Ovary (tissue), 9 donors: ENCODE measurements around the gene TYW1B. TPM values are rescaled to one million over a fixed set of nuclear protein-coding genes. Genes with fewer than 3 reads are reported as not detected.
"Not testable (repeated sequence)": the region's sequence is repeated elsewhere in the genome, so short reads cannot be mapped to it uniquely, and the experiment has no call there.

ENCODE experiments used
- DNase-seq, 5 donors: peaks; one replicate each; pipeline ENCODE4 v3.0.0-alpha.2; 2019 to 2020
- H3K27ac ChIP-seq, 2 donors: fragments of 200-600 bp; one replicate each; pipeline versions ENCODE4 v1.5.1 to v1.8.0; 2019 to 2022
- H3K27me3 ChIP-seq: fragments of 200-600 bp; one replicate; pipeline ENCODE4 v1.8.0; 2022
- H3K36me3 ChIP-seq: fragments of 200-600 bp; sonication (generic); one replicate; pipeline ENCODE4 v1.5.1; 2019
- H3K4me1 ChIP-seq: one replicate; pipeline ENCODE4 v1.8.1; 2013; ENCODE audit warnings: mild to moderate bottlenecking, moderate library complexity; ENCODE audit not compliant: insufficient read depth
- H3K4me3 ChIP-seq: fragments of 200-600 bp; sonication (generic); one replicate; pipeline ENCODE4 v1.5.1; 2017
- H3K9me3 ChIP-seq, 2 donors: fragments of 200-600 bp in 1 of 2; sonication (generic) in 1 of 2; one replicate each; pipeline versions ENCODE4 v1.5.1 to v1.8.1; 2013 to 2019; ENCODE audit warnings: mild to moderate bottlenecking in 1 of 2, moderate library complexity in 1 of 2
- CTCF ChIP-seq, 3 donors: fragments of 450-650 bp in 2 of 3; fragments of 200-600 bp in 1 of 3; IDR thresholded peaks; one replicate each; pipeline versions ENCODE4 v1.5.1 to v1.8.0; 2016 to 2022; ENCODE audit warnings: antibody characterized with exemption in 3 of 3, mild to moderate bottlenecking in 1 of 3
- EP300 ChIP-seq: sonication (generic); formaldehyde crosslinking; IDR thresholded peaks from one replicate; pipeline ENCODE4 v1.6.1; 2017; ENCODE audit warnings: antibody characterized with exemption
- POLR2A ChIP-seq: fragments of 450-650 bp; IDR thresholded peaks from one replicate; pipeline ENCODE4 v1.6.1; 2017; ENCODE audit warnings: antibody characterized with exemption, mild to moderate bottlenecking, moderate library complexity
- WGBS, 3 donors: extraction: QIAGEN DNeasy Blood & Tissue Kit in 1 of 3; methylation state at CpG; one replicate each; pipeline versions ENCODE4 v1.1.5 to v1.1.7; 2013 to 2017; 5-methylcytosine and 5-hydroxymethylcytosine counted together
- intact Hi-C, 4 donors: fragments of 100-400 bp; cut with DNase I; formaldehyde crosslinking; loops; one replicate each; pipeline versions ENCODE4 v1.11.0 to v1.15.1; 2022 to 2023
- polyA plus RNA-seq, 2 donors: library from polyadenylated mRNA; stranded (reverse); fragments of 200-250 nt in 1 of 2; fragments of 350-450 nt in 1 of 2; fragmentation: Illumina TruSeq in 1 of 2; extraction: RNeasy Lipid Tissue Mini Kit (QIAGEN cat#74804) in 1 of 2; gene quantifications; one replicate each; pipeline ENCODE4 v1.2.3, GENCODE V29; 2013 to 2014
- total RNA-seq, 7 donors: library from RNA; depleted of rRNA in 2 of 7; stranded (reverse); fragments of >200 nt in 2 of 7; fragmentation: NEBNext Ultra II Directional in 3 of 7; extraction: Animal tissue kit (Norgen Biotek cat#: 25700) in 3 of 7; gene quantifications; one replicate each; pipeline versions ENCODE4 v1.1.0 to v1.2.4, GENCODE V29; 2016 to 2023
- donor health status: DM: no; HTN: no; CAD: no; lungs with moderate emphysema.
- donor health status: DM: no; HTN: no; CAD: no.
- donor health status: Bipolar disorder and iron deficiency.
- donor health status: DM: yes; HTN: yes; CAD: no.
- donor health status: DM: no; HTN: no; CAD: no.
- donor health status: DM: yes; HTN: yes; CAD: no.

The TYW1B gene
- total and polyA plus RNA-seq, 9 donors = 2.5 to 7.6 (median 3.0) TPM

- 65 to 89% (median 83%) methylated on average over 5 of the region's 5 CpGs for WGBS, 3 donors
These were observed 74.2 kb downstream of the TYW1B start for GRCh38 chr7:72753781-72754180.

GRCh38 chr7:72753229-72753628, 74.8 kb downstream of the TYW1B start:
- H3K27me3 ChIP-seq, DNase-seq, intact Hi-C loops, H3K4me1 ChIP-seq, H3K9me3 ChIP-seq, H3K27ac ChIP-seq, H3K4me3 ChIP-seq, H3K36me3 ChIP-seq: not testable (repeated sequence)
- 96 to 97% (median 96%) methylated on average over 4 of the region's 4 CpGs for WGBS, 3 donors

More at GRCh38 chr7:72753781-72754180, 74.2 kb downstream of the TYW1B start:
- no peaks in the 10 kb centered on the region for H3K27me3 ChIP-seq
- no peak overlapping the region for H3K4me3 ChIP-seq
- intact Hi-C loops = no loop called here
- no peaks in the 10 kb centered on the region for H3K9me3 ChIP-seq
- no peak for DNase-seq
- TF ChIP-seq CTCF (IDR thresholded peaks at IDR 0.05) (no peak), POLR2A (no peak), EP300 (no peak)
- no peaks in the 10 kb centered on the region for H3K36me3 ChIP-seq
- H3K4me1 ChIP-seq = no peaks in the 10 kb centered on the region
- H3K27ac ChIP-seq = no peak overlapping the region

GRCh38 chr7:72751978-72752377, 76.0 kb downstream of the TYW1B start:
- Histone ChIP-seq H3K4me3 (no peak overlapping the region), H3K9me3 (no peaks in the 10 kb centered on the region), H3K36me3 (no peaks in the 10 kb centered on the region), H3K4me1 (no peaks in the 10 kb centered on the region), H3K27me3 (no peaks in the 10 kb centered on the region), H3K27ac (no peak overlapping the region)
- intact Hi-C loops = no loop called here
- no peak for DNase-seq
- TF ChIP-seq POLR2A = no peak
- no peak for TF ChIP-seq CTCF (IDR thresholded peaks at IDR 0.05)
- TF ChIP-seq EP300 = no peak
- 84 to 93% (median 86%) methylated on average over 2 of the region's 2 CpGs for WGBS, 3 donors

DNA sequence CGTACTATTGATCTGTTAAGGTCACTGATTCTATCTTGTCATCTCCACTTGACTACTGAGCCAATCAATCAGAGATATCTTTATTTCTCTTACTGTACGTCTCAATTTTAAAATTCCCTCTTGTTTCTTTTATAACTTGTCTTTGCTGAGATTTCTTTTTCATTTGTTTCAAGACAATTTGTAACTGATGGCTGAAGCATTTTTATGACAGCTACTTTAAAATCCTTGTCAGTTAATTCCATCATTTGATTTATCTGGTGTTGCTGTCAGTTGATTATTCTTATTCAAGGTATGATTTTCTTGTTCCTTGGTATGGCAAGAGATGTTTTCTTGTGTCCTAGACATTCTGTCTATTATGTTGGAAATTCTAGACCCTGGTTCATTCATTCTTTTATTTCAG, 76.6 kb downstream of the TYW1B start:
- H3K9me3 ChIP-seq = no peaks in the 10 kb centered on the region
- intact Hi-C loops = no loop called here
- H3K4me3 ChIP-seq = no peak overlapping the region
- no peak for TF ChIP-seq CTCF (IDR thresholded peaks at IDR 0.05)
- no peak for TF ChIP-seq EP300
- TF ChIP-seq POLR2A = no peak
- H3K27me3 ChIP-seq = no peaks in the 10 kb centered on the region
- H3K27ac ChIP-seq = no peak overlapping the region
- DNase-seq = no peak
- H3K4me1 ChIP-seq = no peaks in the 10 kb centered on the region
- 94 to 98% (median 95%) methylated on average over 2 of the region's 2 CpGs for WGBS, 3 donors
- no peaks in the 10 kb centered on the region for H3K36me3 ChIP-seq

DNA sequence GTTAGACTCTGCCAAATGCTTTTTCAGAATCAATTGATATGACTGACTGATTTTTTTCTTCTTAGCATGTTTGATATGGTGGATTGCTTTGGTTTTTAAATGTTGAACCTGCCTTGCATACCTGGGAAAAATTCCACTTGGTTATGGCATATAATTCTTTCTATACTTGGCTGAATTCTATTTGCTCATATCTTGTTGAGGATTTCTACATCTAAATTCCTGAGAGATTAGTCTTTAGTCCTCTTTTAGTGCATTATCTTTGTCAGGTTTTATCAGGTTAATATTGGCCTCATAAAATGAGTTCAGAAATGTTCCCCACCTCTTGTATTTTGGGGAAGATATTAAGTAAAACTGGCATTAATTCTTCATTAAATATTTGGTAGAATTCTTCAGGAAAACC, 79.4 kb downstream of the TYW1B start:
- H3K27ac ChIP-seq, DNase-seq, H3K36me3 ChIP-seq, H3K4me1 ChIP-seq, H3K4me3 ChIP-seq, H3K27me3 ChIP-seq, H3K9me3 ChIP-seq, intact Hi-C loops: not testable (repeated sequence)

DNA sequence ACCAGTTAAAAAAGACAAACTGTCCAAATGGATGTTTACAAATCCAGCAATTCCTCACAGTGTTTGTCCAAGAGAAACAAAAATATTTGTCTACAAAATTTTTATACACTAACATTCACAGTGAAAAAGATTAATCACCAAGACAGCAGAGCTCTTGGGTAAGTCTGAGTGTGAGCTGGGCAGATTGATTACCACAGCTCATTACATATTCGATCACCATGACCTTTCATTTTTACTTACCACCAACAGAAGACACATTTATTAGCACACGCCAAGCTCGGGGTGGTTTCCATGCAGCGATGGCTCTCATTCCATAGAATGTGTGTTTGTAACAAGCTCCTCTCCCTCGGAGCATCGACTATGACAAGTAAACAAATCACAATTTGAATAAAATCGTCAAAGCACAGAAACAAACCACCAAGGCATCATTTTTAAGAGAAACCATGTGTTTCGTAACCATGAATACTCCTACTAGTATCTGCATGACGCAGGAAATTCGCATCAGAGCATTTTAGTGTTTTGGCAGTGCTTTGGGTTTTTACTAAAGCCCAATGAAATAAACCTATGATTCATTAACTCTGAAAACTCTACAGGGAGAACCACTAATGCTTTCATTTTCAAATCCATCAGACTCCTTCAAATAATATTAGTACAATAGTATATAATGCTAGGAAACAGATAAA, 83.6 kb downstream of the TYW1B start:
- H3K27me3 ChIP-seq, H3K36me3 ChIP-seq, H3K9me3 ChIP-seq, intact Hi-C loops, H3K4me1 ChIP-seq: not testable (repeated sequence)
- 5 to 25% (median 9%) methylated on average over 10 of the region's 10 CpGs for WGBS, 3 donors
- Histone ChIP-seq H3K27ac (peak overlapping the region in 1 of 2 donors; percentile 27), H3K4me3 (peak overlapping the region; percentile 17)
- DNase-seq = peak in 1 of 5 donors; percentile 40

GRCh38 chr7:72743801-72744200, 84.2 kb downstream of the TYW1B start:
- H3K4me1 ChIP-seq, DNase-seq, H3K4me3 ChIP-seq, H3K27me3 ChIP-seq, intact Hi-C loops, H3K36me3 ChIP-seq, H3K27ac ChIP-seq, H3K9me3 ChIP-seq: not testable (repeated sequence)
- 57 to 63% (median 57%) methylated on average over 2 of the region's 2 CpGs for whole genome bisulfite sequencing, 3 donors

- H3K27me3 ChIP-seq, H3K4me1 ChIP-seq, H3K4me3 ChIP-seq, intact Hi-C loops, DNase-seq, H3K36me3 ChIP-seq, H3K27ac ChIP-seq, H3K9me3 ChIP-seq: not testable (repeated sequence)
- 90 to 100% (median 97%) methylated on average over 3 to 8 of the region's 11 CpGs for WGBS, 3 donors
These were observed 88.3 kb downstream of the TYW1B start for GRCh38 chr7:72739716-72740115.

DNA sequence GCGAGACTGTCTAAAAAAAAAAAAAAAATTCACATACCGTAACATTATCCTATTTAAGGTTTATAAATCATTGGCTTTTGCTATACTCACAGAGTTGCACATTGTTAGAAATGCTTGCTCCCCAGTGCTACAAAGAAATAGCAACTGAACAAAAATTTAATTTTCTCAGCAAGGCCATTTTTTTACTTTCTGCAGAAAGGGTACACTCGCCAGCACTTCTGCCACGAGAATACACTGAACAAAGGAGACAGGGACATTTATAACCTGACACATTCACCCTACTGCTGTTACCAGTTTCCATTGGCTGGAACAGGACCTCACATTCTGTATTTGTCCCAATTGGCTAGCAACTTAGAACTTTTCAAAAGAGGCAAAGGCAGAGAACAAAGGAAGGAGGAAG, 92.1 kb downstream of the TYW1B start:
- H3K36me3 ChIP-seq, DNase-seq, H3K27ac ChIP-seq, H3K4me1 ChIP-seq, H3K27me3 ChIP-seq, H3K9me3 ChIP-seq, H3K4me3 ChIP-seq, intact Hi-C loops: not testable (repeated sequence)
- 72 to 93% (median 73%) methylated on average over 4 of the region's 4 CpGs for WGBS, 3 donors
